GM21786 (cell line): ENCODE measurements around the gene GPR101.
"Not testable (repeated sequence)": the region's sequence is repeated elsewhere in the genome, so short reads cannot be mapped to it uniquely, and the experiment has no call there.

ENCODE experiments used
- ATAC-seq: cut with Tn5 transposase; IDR thresholded peaks from one replicate; pipeline ENCODE4 v1.9.1; 2021; ENCODE audit not compliant: unreplicated experiment

GPR101 gene

GRCh38 chrX:137028699-137029098 lies 5.1 kb downstream of the GPR101 start:
- no peak for ATAC-seq

- ATAC-seq: no peak
Measured at GRCh38 chrX:137025930-137026329, 7.9 kb downstream of the GPR101 start.

- not testable (repeated sequence) for ATAC-seq
Measured at GRCh38 chrX:137000236-137000635, 33.6 kb downstream of the GPR101 start.

- ATAC-seq: no peak
Measured at GRCh38 chrX:136999024-136999423, 34.8 kb downstream of the GPR101 start.
